ENCODE measurements around the gene TST. TPM values are rescaled to one million over a fixed set of nuclear protein-coding genes. Genes with fewer than 3 reads are reported as not detected.

The TST gene
- total RNA-seq, 1 experiment from 2014 or later: 99.4 TPM

DNA sequence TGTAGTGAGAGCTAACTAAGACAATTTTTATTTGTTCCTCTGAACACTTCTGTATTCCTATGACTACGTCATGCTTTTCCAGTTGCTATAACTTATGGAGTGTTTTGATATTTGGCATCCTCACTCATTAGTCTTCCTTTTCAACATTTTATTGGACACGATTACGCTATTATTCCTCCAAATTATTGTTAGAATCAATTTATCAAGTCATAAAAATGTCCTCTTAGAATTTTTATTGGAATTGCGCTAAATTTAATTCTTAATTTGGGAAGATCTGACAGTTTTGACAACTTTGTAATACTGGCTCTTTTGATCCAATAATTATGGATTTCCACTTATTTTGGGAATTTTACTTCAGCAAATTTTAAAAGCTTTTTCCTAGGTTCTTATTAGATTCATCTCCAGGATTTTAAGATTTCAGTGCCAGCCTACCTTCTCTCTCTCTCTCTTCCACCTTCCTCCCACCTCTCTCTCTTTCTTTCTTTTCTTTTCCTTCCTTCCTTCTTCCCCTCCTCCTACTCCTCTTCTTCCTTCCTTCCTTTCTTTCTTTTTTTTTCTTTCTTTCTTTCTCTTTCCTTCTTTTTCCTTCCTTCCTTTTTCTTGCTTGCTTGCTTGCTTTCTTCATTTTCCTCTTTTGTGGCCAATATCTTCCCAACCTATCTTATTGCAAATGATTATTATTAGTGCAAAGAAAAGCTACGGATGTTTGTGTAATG, 50.8 kb downstream of the TST start:
- Histone ChIP-seq H3F3A (ENCODE audit: insufficient read depth, low read depth) (no peaks in the 10 kb centered on the region), H2AFZ (no peak overlapping the region), H3K4me2 (no peak overlapping the region), H3K79me2 (ENCODE audit: low read depth) (no peaks in the 10 kb centered on the region), H3K27me3 (ENCODE audit: insufficient read depth, low read depth) (no peaks in the 10 kb centered on the region), H3K4me3 (no peak overlapping the region), H3K36me3 (ENCODE audit: low read depth) (no peaks in the 10 kb centered on the region), H3K27ac (no peak overlapping the region), H3K9me3 (ENCODE audit: insufficient read depth, low read depth) (no peaks in the 10 kb centered on the region), H3K4me1 (replicated peaks; ENCODE audit: insufficient read depth) (no peaks in the 10 kb centered on the region), H3K9me2 (ENCODE audit: insufficient read depth) (no peaks in the 10 kb centered on the region), H4K20me1 (ENCODE audit: insufficient read depth) (no peaks in the 10 kb centered on the region)
- intact Hi-C loops (cut with micrococcal nuclease; ENCODE audit: unreplicated experiment): no loop called here
- no peak for TF ChIP-seq EZH2 (IDR thresholded peaks at IDR 0.05; ENCODE audit: low read depth)
- TF ChIP-seq, protein P1, sequence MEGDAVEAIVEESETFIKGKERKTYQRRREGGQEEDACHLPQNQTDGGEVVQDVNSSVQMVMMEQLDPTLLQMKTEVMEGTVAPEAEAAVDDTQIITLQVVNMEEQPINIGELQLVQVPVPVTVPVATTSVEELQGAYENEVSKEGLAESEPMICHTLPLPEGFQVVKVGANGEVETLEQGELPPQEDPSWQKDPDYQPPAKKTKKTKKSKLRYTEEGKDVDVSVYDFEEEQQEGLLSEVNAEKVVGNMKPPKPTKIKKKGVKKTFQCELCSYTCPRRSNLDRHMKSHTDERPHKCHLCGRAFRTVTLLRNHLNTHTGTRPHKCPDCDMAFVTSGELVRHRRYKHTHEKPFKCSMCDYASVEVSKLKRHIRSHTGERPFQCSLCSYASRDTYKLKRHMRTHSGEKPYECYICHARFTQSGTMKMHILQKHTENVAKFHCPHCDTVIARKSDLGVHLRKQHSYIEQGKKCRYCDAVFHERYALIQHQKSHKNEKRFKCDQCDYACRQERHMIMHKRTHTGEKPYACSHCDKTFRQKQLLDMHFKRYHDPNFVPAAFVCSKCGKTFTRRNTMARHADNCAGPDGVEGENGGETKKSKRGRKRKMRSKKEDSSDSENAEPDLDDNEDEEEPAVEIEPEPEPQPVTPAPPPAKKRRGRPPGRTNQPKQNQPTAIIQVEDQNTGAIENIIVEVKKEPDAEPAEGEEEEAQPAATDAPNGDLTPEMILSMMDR (conservative IDR thresholded peaks at IDR 0.05): no peak
- DNase-seq: no peak
- no TSS peak for BruUV-seq (replicated peaks)
- POLR2A ChIA-PET (ENCODE audit: unreplicated experiment): interaction anchor here (0.7 kb wide), 1 partner anchor 33 kb away, joined by 6 read pairs; no protein-coding TSS in a partner anchor
- CTCF ChIA-PET: no interaction called here

DNA sequence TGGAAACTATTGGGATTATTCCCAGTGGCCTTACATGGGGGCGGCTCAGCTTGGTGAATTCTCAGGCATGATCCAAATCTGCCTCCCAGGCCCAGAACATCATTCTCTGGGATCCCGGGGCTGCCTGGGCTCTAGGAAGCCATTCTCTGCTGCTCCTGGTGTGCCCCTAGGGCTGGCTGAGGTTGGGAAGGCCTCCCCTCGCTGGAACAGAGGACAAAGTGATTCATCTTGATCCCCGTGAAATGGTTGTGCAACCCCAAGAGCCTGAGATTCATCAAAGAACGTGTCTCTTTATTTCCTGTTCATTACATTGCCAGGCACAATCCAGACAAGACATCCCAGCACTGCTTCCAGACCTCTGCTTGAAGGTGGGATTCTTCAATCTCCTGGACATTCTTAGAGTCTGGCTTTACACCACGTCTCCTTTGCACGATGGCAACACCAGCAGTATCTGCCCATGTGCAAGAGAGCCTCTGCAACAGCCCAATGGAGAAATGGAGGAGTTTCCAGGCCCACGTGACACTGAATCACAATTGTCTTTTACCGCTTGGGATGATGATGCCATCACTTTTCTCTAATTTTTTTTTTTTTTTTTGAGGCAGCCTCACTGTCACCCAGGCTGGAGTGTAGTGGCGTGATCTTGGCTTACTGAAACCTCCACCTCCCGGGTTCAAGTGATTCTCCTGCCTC, 52.3 kb downstream of the TST start:
- TF ChIP-seq, protein P1 (conservative IDR thresholded peaks at IDR 0.05): no peak
- TF ChIP-seq EZH2 (IDR thresholded peaks at IDR 0.05; ENCODE audit: low read depth): no peak
- Histone ChIP-seq H2AFZ (no peak overlapping the region), H3K36me3 (ENCODE audit: low read depth) (no peaks in the 10 kb centered on the region), H3K4me3 (no peak overlapping the region), H3K9me2 (ENCODE audit: insufficient read depth) (no peaks in the 10 kb centered on the region), H3K79me2 (ENCODE audit: low read depth) (no peaks in the 10 kb centered on the region), H3K4me1 (replicated peaks; ENCODE audit: insufficient read depth) (no peaks in the 10 kb centered on the region), H3K9me3 (ENCODE audit: insufficient read depth, low read depth) (no peaks in the 10 kb centered on the region), H4K20me1 (ENCODE audit: insufficient read depth) (no peaks in the 10 kb centered on the region), H3F3A (ENCODE audit: insufficient read depth, low read depth) (no peaks in the 10 kb centered on the region), H3K27me3 (ENCODE audit: insufficient read depth, low read depth) (no peaks in the 10 kb centered on the region), H3K27ac (no peak overlapping the region), H3K4me2 (no peak overlapping the region)
- intact Hi-C loops (cut with micrococcal nuclease; ENCODE audit: unreplicated experiment): no loop called here
- CTCF ChIA-PET: no interaction called here
- POLR2A ChIA-PET (ENCODE audit: unreplicated experiment): no interaction called here
- no peak for DNase-seq
- BruUV-seq (replicated peaks): no TSS peak

DNA sequence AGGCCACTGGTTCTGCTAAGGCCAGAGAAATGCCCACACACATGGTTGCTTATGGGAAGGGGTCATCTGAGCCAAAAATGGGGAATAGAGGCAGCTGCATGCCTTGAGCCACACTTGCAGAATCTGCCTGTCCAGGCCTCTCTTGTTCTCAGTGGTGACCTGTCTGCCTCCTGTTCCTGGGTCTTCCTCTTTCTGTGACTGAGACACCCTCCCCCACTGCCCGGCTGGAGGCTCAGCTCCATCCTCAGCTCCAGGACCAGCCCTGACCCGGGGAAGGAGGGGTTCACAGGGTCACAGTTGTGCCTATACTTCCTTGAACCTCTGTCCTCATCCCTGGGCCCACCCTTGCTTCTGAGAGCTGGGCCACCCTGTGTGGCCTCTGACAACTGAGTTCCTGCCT, 53.6 kb downstream of the TST start:
- Histone ChIP-seq H3K4me1 (replicated peaks; ENCODE audit: insufficient read depth) (no peaks in the 10 kb centered on the region), H3K9me2 (ENCODE audit: insufficient read depth) (no peaks in the 10 kb centered on the region), H3K27ac (no peak overlapping the region), H3F3A (ENCODE audit: insufficient read depth, low read depth) (no peaks in the 10 kb centered on the region), H2AFZ (no peak overlapping the region), H4K20me1 (ENCODE audit: insufficient read depth) (no peaks in the 10 kb centered on the region), H3K9me3 (ENCODE audit: insufficient read depth, low read depth) (no peaks in the 10 kb centered on the region), H3K4me3 (no peak overlapping the region), H3K36me3 (ENCODE audit: low read depth) (no peaks in the 10 kb centered on the region), H3K27me3 (ENCODE audit: insufficient read depth, low read depth) (0 out of 2 replicates have a peak, but pooled peaks cover 8% of the 10 kb centered on the region), H3K4me2 (no peak overlapping the region), H3K79me2 (ENCODE audit: low read depth) (no peaks in the 10 kb centered on the region)
- no TSS peak for BruUV-seq (replicated peaks)
- DNase-seq: no peak
- POLR2A ChIA-PET (ENCODE audit: unreplicated experiment): interaction anchor here (0.6 kb wide), 1 partner anchor 252 kb away, joined by 3 read pairs; no protein-coding TSS in a partner anchor
- intact Hi-C loops (cut with micrococcal nuclease; ENCODE audit: unreplicated experiment): no loop called here
- CTCF ChIA-PET: no interaction called here
- TF ChIP-seq EZH2 (IDR thresholded peaks at IDR 0.05; ENCODE audit: low read depth): no peak
- TF ChIP-seq, protein P1 (conservative IDR thresholded peaks at IDR 0.05): no peak

Data from PC-9 (cell line).